ENCODE measurements around the gene PRMT5.

PRMT5 gene

DNA sequence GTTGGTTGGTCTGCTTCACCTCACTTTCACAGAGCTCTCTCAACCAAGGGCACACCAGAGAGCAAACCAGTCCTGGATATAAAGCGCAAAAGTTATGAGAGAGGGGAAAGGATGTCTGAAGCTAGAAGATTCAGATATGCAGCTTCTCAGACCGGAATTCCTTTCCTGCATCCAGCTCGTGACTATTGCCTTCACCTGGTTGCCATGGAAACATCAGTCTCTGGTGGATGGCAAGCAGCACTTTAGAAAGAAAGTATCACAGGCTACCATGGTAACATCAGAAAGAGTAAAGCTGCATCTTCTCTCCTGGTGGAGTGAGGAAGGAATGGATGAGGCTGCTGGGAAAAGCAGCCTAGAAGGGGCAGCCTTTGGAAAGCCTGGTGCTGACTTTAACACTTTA, 32.4 kb downstream of the PRMT5 start:
- TF ChIP-seq, protein P1, sequence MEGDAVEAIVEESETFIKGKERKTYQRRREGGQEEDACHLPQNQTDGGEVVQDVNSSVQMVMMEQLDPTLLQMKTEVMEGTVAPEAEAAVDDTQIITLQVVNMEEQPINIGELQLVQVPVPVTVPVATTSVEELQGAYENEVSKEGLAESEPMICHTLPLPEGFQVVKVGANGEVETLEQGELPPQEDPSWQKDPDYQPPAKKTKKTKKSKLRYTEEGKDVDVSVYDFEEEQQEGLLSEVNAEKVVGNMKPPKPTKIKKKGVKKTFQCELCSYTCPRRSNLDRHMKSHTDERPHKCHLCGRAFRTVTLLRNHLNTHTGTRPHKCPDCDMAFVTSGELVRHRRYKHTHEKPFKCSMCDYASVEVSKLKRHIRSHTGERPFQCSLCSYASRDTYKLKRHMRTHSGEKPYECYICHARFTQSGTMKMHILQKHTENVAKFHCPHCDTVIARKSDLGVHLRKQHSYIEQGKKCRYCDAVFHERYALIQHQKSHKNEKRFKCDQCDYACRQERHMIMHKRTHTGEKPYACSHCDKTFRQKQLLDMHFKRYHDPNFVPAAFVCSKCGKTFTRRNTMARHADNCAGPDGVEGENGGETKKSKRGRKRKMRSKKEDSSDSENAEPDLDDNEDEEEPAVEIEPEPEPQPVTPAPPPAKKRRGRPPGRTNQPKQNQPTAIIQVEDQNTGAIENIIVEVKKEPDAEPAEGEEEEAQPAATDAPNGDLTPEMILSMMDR (conservative IDR thresholded peaks at IDR 0.05; ENCODE audit: low read depth, low read length): no peak
- no peak overlapping the region for H3K4me3 ChIP-seq (ENCODE audit: low read length)
- no peak for DNase-seq (ENCODE audit: low read depth)

DNA sequence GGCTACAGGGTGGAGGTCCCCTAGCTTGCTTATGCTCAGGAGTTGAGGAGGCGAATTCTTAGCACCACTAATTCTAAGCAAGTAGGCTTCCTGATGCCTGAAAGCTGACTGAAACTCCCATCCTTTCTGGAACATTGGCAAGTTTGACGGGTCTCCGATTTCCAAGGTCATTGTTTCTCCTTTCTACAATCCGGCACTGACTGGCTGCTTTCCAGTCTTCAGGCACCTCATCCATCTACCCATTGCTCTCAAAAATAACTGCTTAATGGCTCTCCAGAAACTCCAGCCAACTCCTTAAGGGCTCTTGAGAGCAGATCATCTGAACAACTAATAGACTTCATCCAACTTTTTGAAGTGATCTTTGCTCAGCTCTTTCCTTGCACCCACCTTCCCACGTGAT, 32.8 kb downstream of the PRMT5 start:
- no peak for DNase-seq (ENCODE audit: low read depth)
- TF ChIP-seq, protein P1 (conservative IDR thresholded peaks at IDR 0.05; ENCODE audit: low read depth, low read length): no peak

DNA sequence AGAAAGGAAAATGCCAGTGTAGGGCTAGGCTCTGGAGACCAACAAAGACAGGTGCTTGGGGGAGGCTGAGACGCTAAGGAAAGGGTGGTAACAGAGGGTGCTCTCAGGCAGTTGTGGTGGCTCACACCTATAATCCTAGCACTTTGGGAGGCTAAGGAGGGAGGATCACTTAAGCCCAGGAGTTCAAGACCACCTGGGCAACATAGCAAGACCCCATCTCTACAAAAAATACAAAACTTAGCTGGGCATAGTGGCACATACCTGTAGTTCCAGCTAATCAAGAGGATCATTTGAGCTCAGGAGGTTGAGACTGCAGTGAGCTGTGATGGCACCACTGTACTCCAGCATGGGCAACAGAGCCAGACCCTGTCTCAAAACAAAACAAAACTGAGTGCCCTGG, 33.8 kb downstream of the PRMT5 start:
- H3K4me3 ChIP-seq (ENCODE audit: low read length): no peak overlapping the region
- TF ChIP-seq, protein P1 (conservative IDR thresholded peaks at IDR 0.05; ENCODE audit: low read depth, low read length): no peak
- DNase-seq (ENCODE audit: low read depth): no peak

More for the DNA sequence above, 32.8 kb downstream of the PRMT5 start:
- H3K4me3 ChIP-seq (ENCODE audit: low read length): no peak overlapping the region

DNA sequence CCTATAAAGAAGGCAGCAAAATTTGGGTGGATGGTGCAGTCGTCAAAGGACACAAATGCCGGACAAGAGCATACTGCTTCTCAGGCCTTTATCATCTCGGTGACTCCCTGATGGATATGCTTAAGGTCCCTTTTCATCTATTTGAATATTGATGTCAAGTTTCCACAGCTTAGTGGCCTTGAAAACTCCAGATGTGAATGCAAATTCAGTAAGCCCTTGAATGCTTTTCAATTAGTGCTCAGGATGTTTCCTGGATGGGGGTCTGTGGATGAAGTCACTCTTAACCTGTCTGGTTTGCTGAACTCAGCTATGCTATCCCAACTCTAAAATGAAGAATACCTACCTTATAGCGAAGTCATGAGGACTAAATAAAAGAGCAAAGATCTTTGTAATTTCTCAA, 35.5 kb downstream of the PRMT5 start:
- no peak overlapping the region for H3K4me3 ChIP-seq (ENCODE audit: low read length)
- no peak for DNase-seq (ENCODE audit: low read depth)
- TF ChIP-seq, protein P1 (conservative IDR thresholded peaks at IDR 0.05; ENCODE audit: low read depth, low read length): no peak

DNA sequence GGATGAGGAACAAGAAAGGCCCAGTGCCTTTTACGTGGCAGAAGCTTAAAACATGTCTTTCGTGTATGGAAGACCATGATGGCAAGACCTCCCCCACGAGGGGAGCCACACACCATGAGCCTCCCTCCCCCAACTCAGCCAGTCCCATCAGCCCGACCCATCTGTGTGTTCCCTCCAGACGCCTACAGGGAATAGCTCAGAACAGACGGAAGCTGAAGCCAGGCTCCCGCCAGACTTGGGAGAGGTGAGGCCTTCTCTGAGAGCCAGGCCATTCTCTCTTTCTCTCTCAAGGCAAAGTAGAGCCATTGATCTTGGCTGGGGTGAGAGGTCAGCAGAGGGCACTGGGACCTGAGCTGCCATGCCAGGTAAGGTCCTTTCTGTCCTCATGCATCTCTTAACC, 36.7 kb downstream of the PRMT5 start:
- H3K4me3 ChIP-seq (ENCODE audit: low read length): no peak overlapping the region
- TF ChIP-seq, protein P1 (conservative IDR thresholded peaks at IDR 0.05; ENCODE audit: low read depth, low read length): no peak
- DNase-seq (ENCODE audit: low read depth): no peak

DNA sequence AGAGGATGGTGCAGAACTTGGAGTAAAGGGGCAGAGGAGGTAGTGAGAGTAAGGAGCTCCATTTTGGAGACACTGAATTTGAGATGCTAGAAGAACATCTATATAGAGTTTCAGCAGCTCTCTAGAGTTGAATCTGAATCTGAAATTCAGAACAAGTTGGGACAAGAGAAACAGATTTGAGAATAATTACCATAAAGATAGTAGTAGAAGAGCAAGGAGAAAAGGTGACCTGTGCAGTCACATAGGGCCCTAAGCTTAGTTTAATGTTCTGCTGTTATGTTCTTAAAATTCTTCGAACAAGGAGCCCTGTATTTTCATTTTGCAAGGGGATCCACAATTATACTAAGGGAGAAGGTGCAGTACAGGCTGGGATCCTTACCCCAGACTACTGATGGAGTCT, 38.8 kb downstream of the PRMT5 start:
- no peak overlapping the region for H3K4me3 ChIP-seq (ENCODE audit: low read length)
- no peak for DNase-seq (ENCODE audit: low read depth)
- TF ChIP-seq, protein P1 (conservative IDR thresholded peaks at IDR 0.05; ENCODE audit: low read depth, low read length): no peak

DNA sequence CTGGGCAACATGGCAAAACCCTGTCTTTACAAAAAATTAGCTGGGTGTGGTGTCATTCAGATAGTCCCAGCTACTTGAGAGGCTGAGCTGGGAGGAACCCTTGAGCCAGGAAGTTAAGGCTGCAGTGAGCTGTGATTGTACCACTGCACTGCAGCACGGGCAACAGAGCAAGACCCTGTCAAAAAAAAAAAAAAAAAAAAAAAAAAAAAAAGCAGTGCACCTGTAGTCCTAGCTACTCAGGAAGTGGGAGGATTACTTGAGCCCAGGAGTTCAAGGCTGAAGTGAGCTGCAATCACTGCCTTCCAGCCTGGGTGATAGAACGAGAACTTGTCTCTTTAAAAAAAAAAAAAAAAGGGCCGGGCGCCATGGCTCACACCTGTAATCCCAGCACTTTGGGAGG, 40.5 kb downstream of the PRMT5 start:
- TF ChIP-seq, protein P1 (conservative IDR thresholded peaks at IDR 0.05; ENCODE audit: low read depth, low read length): no peak
- H3K4me3 ChIP-seq (ENCODE audit: low read length): no peak overlapping the region
- no peak for DNase-seq (ENCODE audit: low read depth)

Data from retinal pigment epithelial cell (primary cell).